Measurements from ENCODE around the gene ZNF492. TPM values are rescaled to one million over a fixed set of nuclear protein-coding genes. Genes with fewer than 3 reads are reported as not detected.

ZNF492 gene
- total and polyA plus RNA-seq, 9 of the 15 experiments (the other 6 are each of a cell fraction or from before 2014, with no cell fraction given) = 0.01 to 0.22 (median 0.08) TPM; not detected in 1

DNA sequence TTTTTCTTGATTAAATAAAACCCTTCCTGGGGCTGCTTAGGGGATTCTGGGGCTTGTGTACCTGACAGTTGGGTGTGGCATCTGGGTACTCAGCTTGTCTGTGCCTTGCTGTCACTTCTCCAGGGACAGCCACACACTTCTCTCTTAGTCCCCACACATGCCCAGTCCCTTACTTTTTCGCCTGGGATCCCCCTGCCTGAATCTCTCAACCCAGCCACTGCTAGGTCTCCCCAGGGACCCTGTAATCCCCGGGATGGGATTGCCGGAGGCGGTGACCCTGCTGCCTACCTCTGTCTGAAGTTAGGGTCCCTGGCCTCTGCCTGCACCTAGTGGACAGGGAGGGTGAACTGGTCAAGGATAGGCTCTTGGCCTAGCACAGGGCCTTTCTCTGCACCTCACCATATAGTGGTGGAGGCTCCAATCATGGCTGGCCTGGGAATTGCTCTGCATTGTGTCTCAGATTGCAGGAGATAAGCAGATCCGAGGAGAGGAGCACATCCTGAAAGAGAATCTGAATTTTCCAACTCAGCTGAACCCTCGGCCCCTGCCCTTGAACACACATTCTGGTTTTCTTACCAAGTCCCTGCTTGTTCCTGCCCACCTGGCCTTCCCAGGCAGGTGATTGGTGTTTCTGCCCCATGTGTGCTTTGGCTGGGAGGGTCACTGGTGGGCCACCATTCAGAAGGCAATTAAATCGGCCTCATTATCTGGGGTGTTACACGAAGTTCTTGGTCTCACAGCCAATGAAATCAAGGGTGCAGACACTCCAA, 8.7 kb upstream of the ZNF492 start:
- no peaks in the 10 kb centered on the region for H3K79me2 ChIP-seq (ENCODE audit: control insufficient read depth, insufficient read depth, low read length)
- H3K9me3 ChIP-seq (replicated peaks; ENCODE audit: control insufficient read depth, insufficient read depth, low read depth, low read length) = no peaks in the 10 kb centered on the region
- intact Hi-C loops (cut with micrococcal nuclease) (no loop called here), in situ Hi-C loops (cut with MboI) (no loop called here)
- no peak for ATAC-seq
- no peak for FAIRE-seq
- H3K4me1 ChIP-seq (replicated peaks in 1 of 2; ENCODE audit: control insufficient read depth in 2 of 2, insufficient read depth in 2 of 2, low read length in 2 of 2) = no peaks in the 10 kb centered on the region
- H3K9ac ChIP-seq (ENCODE audit: insufficient read depth in 1 of 2, low read depth in 2 of 2, low read length in 2 of 2) = no peak overlapping the region
- H3K4me3 ChIP-seq = no peak overlapping the region
- ChIA-PET POLR2A (no interaction called here), CTCF (ENCODE audit: low intra/inter-chr PET ratio) (no interaction called here)
- H3K27me3 ChIP-seq (ENCODE audit: control insufficient read depth in 2 of 2, insufficient read depth in 2 of 2, low read length in 2 of 2) = no peaks in the 10 kb centered on the region
- no peak for DNase-seq (ENCODE audit: extremely low read depth in 1 of 4, low spot score in 3 of 4)
- no peak overlapping the region for H3K27ac ChIP-seq (ENCODE audit: extremely low read depth, low read depth, low read length)
- 0% methylated on average over 7 of the region's 8 CpGs for WGBS (ENCODE audit: insufficient coverage, low coverage, missing lambda C conversion rate)
- no peaks in the 10 kb centered on the region for H4K20me1 ChIP-seq (replicated peaks; ENCODE audit: control insufficient read depth, insufficient read depth, low read length)
- H3K4me2 ChIP-seq (ENCODE audit: insufficient read depth, low read length) = no peak overlapping the region
- BruUV-seq (replicated peaks) = no TSS peak
- no peaks in the 10 kb centered on the region for H3K9me1 ChIP-seq (ENCODE audit: control insufficient read depth, insufficient read depth, low read length)
- H2AFZ ChIP-seq (ENCODE audit: low read depth, low read length) = no peak overlapping the region
- no peaks in the 10 kb centered on the region for H3K36me3 ChIP-seq (ENCODE audit: control insufficient read depth, insufficient read depth, low read length)
- TF ChIP-seq FOXJ3 (CRISPR knock-in tag; IDR thresholded peaks at IDR 0.05) = no peak
- TF ChIP-seq ZNF780A (CRISPR knock-in tag; IDR thresholded peaks at IDR 0.05) = no peak
- TF ChIP-seq U2AF2 (optimal IDR thresholded peaks at IDR 0.05; ENCODE audit: low read depth, low read length) = no peak
- TF ChIP-seq, protein P1, sequence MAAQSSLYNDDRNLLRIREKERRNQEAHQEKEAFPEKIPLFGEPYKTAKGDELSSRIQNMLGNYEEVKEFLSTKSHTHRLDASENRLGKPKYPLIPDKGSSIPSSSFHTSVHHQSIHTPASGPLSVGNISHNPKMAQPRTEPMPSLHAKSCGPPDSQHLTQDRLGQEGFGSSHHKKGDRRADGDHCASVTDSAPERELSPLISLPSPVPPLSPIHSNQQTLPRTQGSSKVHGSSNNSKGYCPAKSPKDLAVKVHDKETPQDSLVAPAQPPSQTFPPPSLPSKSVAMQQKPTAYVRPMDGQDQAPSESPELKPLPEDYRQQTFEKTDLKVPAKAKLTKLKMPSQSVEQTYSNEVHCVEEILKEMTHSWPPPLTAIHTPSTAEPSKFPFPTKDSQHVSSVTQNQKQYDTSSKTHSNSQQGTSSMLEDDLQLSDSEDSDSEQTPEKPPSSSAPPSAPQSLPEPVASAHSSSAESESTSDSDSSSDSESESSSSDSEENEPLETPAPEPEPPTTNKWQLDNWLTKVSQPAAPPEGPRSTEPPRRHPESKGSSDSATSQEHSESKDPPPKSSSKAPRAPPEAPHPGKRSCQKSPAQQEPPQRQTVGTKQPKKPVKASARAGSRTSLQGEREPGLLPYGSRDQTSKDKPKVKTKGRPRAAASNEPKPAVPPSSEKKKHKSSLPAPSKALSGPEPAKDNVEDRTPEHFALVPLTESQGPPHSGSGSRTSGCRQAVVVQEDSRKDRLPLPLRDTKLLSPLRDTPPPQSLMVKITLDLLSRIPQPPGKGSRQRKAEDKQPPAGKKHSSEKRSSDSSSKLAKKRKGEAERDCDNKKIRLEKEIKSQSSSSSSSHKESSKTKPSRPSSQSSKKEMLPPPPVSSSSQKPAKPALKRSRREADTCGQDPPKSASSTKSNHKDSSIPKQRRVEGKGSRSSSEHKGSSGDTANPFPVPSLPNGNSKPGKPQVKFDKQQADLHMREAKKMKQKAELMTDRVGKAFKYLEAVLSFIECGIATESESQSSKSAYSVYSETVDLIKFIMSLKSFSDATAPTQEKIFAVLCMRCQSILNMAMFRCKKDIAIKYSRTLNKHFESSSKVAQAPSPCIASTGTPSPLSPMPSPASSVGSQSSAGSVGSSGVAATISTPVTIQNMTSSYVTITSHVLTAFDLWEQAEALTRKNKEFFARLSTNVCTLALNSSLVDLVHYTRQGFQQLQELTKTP (IDR thresholded peaks at IDR 0.05; ENCODE audit: low read depth in 1 of 2, partially characterized antibody in 2 of 2) = no peak
- no peak for TF ChIP-seq ARNT (IDR thresholded peaks at IDR 0.05)
- TF ChIP-seq, protein P2, sequence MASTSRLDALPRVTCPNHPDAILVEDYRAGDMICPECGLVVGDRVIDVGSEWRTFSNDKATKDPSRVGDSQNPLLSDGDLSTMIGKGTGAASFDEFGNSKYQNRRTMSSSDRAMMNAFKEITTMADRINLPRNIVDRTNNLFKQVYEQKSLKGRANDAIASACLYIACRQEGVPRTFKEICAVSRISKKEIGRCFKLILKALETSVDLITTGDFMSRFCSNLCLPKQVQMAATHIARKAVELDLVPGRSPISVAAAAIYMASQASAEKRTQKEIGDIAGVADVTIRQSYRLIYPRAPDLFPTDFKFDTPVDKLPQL (IDR thresholded peaks at IDR 0.05; ENCODE audit: extremely low read depth, insufficient read length) = no peak
- TF ChIP-seq, protein P3, sequence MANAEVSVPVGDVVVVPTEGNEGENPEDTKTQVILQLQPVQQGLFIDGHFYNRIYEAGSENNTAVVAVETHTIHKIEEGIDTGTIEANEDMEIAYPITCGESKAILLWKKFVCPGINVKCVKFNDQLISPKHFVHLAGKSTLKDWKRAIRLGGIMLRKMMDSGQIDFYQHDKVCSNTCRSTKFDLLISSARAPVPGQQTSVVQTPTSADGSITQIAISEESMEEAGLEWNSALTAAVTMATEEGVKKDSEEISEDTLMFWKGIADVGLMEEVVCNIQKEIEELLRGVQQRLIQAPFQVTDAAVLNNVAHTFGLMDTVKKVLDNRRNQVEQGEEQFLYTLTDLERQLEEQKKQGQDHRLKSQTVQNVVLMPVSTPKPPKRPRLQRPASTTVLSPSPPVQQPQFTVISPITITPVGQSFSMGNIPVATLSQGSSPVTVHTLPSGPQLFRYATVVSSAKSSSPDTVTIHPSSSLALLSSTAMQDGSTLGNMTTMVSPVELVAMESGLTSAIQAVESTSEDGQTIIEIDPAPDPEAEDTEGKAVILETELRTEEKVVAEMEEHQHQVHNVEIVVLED (CRISPR knock-in tag; IDR thresholded peaks at IDR 0.05) = no peak
- TF ChIP-seq, protein P4, sequence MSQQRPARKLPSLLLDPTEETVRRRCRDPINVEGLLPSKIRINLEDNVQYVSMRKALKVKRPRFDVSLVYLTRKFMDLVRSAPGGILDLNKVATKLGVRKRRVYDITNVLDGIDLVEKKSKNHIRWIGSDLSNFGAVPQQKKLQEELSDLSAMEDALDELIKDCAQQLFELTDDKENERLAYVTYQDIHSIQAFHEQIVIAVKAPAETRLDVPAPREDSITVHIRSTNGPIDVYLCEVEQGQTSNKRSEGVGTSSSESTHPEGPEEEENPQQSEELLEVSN (IDR thresholded peaks at IDR 0.05; ENCODE audit: borderline replicate concordance in 1 of 2, extremely low read depth in 1 of 2, insufficient read depth in 1 of 2, insufficient read length in 1 of 2, low read depth in 1 of 2, low read length in 1 of 2, poor library complexity in 1 of 2, severe bottlenecking in 1 of 2) = no peak
- no peak for TF ChIP-seq PRPF4 (IDR thresholded peaks at IDR 0.05; ENCODE audit: insufficient read depth, low read depth, low read length, poor library complexity, severe bottlenecking)

Measured in K562 (cell line).